ENCODE data around the gene FAM187B.

GRCh38 chr19:35176181-35176570 is 52.4 kb downstream of the FAM187B start:
- no peak for TF ChIP-seq NRF1 (IDR thresholded peaks at IDR 0.05; ENCODE audit: low read depth, low read length)
- TF ChIP-seq CTCF (IDR thresholded peaks at IDR 0.05): no peak
- TF ChIP-seq TAF1 (IDR thresholded peaks at IDR 0.05; ENCODE audit: borderline replicate concordance, low read depth, low read length): no peak
- TF ChIP-seq POLR2AphosphoS5 (IDR thresholded peaks at IDR 0.05; ENCODE audit: low read depth, low read length): no peak
- no peak for TF ChIP-seq EP300 (IDR thresholded peaks at IDR 0.05; ENCODE audit: borderline replicate concordance in 1 of 2, low read depth in 1 of 2, low read length in 1 of 2)
- no peak for TF ChIP-seq FOXM1 (IDR thresholded peaks at IDR 0.05; ENCODE audit: low read depth)
- TF ChIP-seq ZBTB33 (IDR thresholded peaks at IDR 0.05; ENCODE audit: borderline replicate concordance, low read depth): no peak
- TF ChIP-seq USF2 (IDR thresholded peaks at IDR 0.05; ENCODE audit: borderline replicate concordance, low read depth, low read length): no peak
- no peak for TF ChIP-seq ELF1 (IDR thresholded peaks at IDR 0.05)
- TF ChIP-seq REST (IDR thresholded peaks at IDR 0.05; ENCODE audit: low read depth, low read length): no peak
- TF ChIP-seq RFX5 (IDR thresholded peaks at IDR 0.05; ENCODE audit: low read length): no peak
- TF ChIP-seq JUND (IDR thresholded peaks at IDR 0.05): no peak
